B cell (primary cell): Measurements from ENCODE around the gene HIPK1. TPM values are rescaled to one million over a fixed set of nuclear protein-coding genes. Genes with fewer than 3 reads are reported as not detected.

Experiments
- ATAC-seq: fragments of 200-7000 bp; cut with Tn5 transposase; one replicate; pipeline ENCODE4 v1.10.0; 2021; ENCODE audit warnings: low read depth, mild to moderate bottlenecking, moderate number of reproducible peaks, moderate library complexity
- CTCF ChIA-PET: fragments of 350-600 bp; sonication (Branson Sonifier 250); formaldehyde crosslinking; loops from one replicate; lab custom pipeline; 2021; ENCODE audit warnings: antibody characterized with exemption, inconsistent platforms; lab: Charles Lee
- POLR2A ChIA-PET: fragments of 350-600 bp; sonication (Branson Sonifier 250); formaldehyde crosslinking; loops from one replicate; lab custom pipeline; 2021; ENCODE audit warnings: antibody characterized with exemption; lab: Charles Lee
- DNase-seq: peaks from one replicate; pipeline ENCODE4 v3.0.0; 2013
- H2AFZ ChIP-seq: 2 replicates; pipeline ENCODE4 v1.6.1; 2012; ENCODE audit warnings: mild to moderate bottlenecking, low read depth, low read length; ENCODE audit not compliant: insufficient read depth, poor library complexity, severe bottlenecking
- H3K27ac ChIP-seq, 2 donors: 1 replicate in 1 of 2; 2 replicates in 1 of 2; pipeline ENCODE4 v1.5.1; 2012 to 2013; ENCODE audit warnings: low read length in 2 of 2, mild to moderate bottlenecking in 2 of 2, moderate library complexity in 1 of 2
- H3K27me3 ChIP-seq, 4 experiments: fragments of 200-600 bp in 1 of 4; sonication (generic) in 1 of 4; replicated peaks in 1 of 4; 1 replicate in 2 of 4; 2 replicates in 2 of 4; pipeline versions ENCODE4 v1.6.1 to v1.7.0; 2013 to 2016; ENCODE audit warnings: low read length in 3 of 4, mild to moderate bottlenecking in 2 of 4, mixed read lengths in 1 of 4, moderate library complexity in 1 of 4; ENCODE audit not compliant: insufficient read depth in 4 of 4, control insufficient read depth in 3 of 4; ENCODE audit errors: control extremely low read depth in 1 of 4
- H3K36me3 ChIP-seq, 2 experiments: replicated peaks in 1 of 2; 1 replicate in 1 of 2; 2 replicates in 1 of 2; pipeline versions ENCODE4 v1.6.1 to v1.7.1; 2013; ENCODE audit warnings: low read length in 1 of 2; ENCODE audit not compliant: insufficient read depth in 2 of 2, control insufficient read depth in 1 of 2; ENCODE audit errors: control extremely low read depth in 1 of 2, extremely low read depth in 1 of 2
- H3K4me1 ChIP-seq, 2 donors: fragments of 200-600 bp in 1 of 2; sonication (generic) in 1 of 2; 1 replicate in 1 of 2; 2 replicates in 1 of 2; pipeline versions ENCODE4 v1.5.1 to v1.6.1; 2013 to 2017; ENCODE audit warnings: low read length in 2 of 2; ENCODE audit not compliant: control insufficient read depth in 2 of 2, insufficient read depth in 2 of 2
- H3K4me2 ChIP-seq: replicated peaks from 2 replicates; pipeline ENCODE3; 2012; ENCODE audit warnings: mild to moderate bottlenecking, low read depth, low read length; ENCODE audit not compliant: poor library complexity, severe bottlenecking
- H3K4me3 ChIP-seq, 5 experiments: fragments of 200-600 bp in 1 of 5; sonication (generic) in 1 of 5; 1 replicate in 3 of 5; 2 replicates in 2 of 5; pipeline versions ENCODE4 v1.5.1 to v1.7.0; 2011 to 2016; ENCODE audit warnings: low read length in 4 of 5, mild to moderate bottlenecking in 4 of 5, low read depth in 2 of 5, control low read depth in 1 of 5, moderate library complexity in 1 of 5; ENCODE audit not compliant: insufficient read depth in 1 of 5; ENCODE audit errors: control extremely low read depth in 1 of 5, extremely low read depth in 1 of 5
- H3K79me2 ChIP-seq: fragments of 200-600 bp; sonication (generic); one replicate; pipeline ENCODE4 v1.6.0; 2016; ENCODE audit warnings: low read length; ENCODE audit not compliant: control insufficient read depth, insufficient read depth
- H3K9ac ChIP-seq: fragments of 200-600 bp; sonication (generic); 2 replicates; pipeline ENCODE4 v1.6.1; 2017; ENCODE audit warnings: mild to moderate bottlenecking, low read length, moderate library complexity
- H3K9me3 ChIP-seq, 3 donors: one replicate each; pipeline versions ENCODE4 v1.6.1 to v1.7.1; 2013; ENCODE audit warnings: low read length in 2 of 3; ENCODE audit not compliant: control insufficient read depth in 2 of 3, insufficient read depth in 1 of 3; ENCODE audit errors: control extremely low read depth in 1 of 3
- H4K20me1 ChIP-seq: 2 replicates; pipeline ENCODE4 v1.6.0; 2012; ENCODE audit warnings: mild to moderate bottlenecking, low read length; ENCODE audit not compliant: insufficient read depth, control insufficient read depth, poor library complexity, severe bottlenecking
- H3K27ac Mint-ChIP-seq: one replicate; pipeline ENCODE4 v1.8.0; 2021; ENCODE audit warnings: mixed read lengths
- H3K27me3 Mint-ChIP-seq: one replicate; pipeline ENCODE4 v1.8.0; 2021; ENCODE audit warnings: mixed read lengths
- H3K4me1 Mint-ChIP-seq: one replicate; pipeline ENCODE4 v1.8.0; 2021; ENCODE audit warnings: mixed read lengths
- H3K4me3 Mint-ChIP-seq: one replicate; pipeline ENCODE4 v1.8.0; 2021; ENCODE audit warnings: mixed read lengths
- H3K9me3 Mint-ChIP-seq: one replicate; pipeline ENCODE4 v1.8.0; 2022; ENCODE audit warnings: mixed read lengths; ENCODE audit not compliant: insufficient read depth
- EZH2 ChIP-seq: IDR thresholded peaks from 2 replicates; pipeline ENCODE4 v1.6.1; 2012; ENCODE audit warnings: borderline replicate concordance, low read depth, mild to moderate bottlenecking, moderate library complexity, low read length; ENCODE audit not compliant: insufficient read depth, poor library complexity, severe bottlenecking
- WGBS: methylation state at CpG from one replicate; pipeline ENCODE4 v1.1.5; 2013; ENCODE audit warnings: missing lambda C conversion rate; ENCODE audit not compliant: insufficient coverage; 5-methylcytosine and 5-hydroxymethylcytosine counted together
- intact Hi-C: fragments of 100-400 bp; cut with micrococcal nuclease; formaldehyde crosslinking; loops from one replicate; pipeline ENCODE4 v1.10.0; 2022
- polyA plus RNA-seq: library from polyadenylated mRNA; depleted of rRNA; stranded (reverse); fragments of >200 nt; gene quantifications from 2 replicates; pipeline ENCODE4 v1.2.3, GENCODE V29; 2012
- total RNA-seq, 2 donors: library from RNA; stranded (reverse); fragments of 120-200 nt in 1 of 2; gene quantifications; 1 replicate in 1 of 2; 2 replicates in 1 of 2; pipeline versions ENCODE4 v1.2.3 to v1.2.4, GENCODE V29; 2013 to 2022
- TF ChIP-seq, protein P1 (sequence below): fragments of 200-600 bp; IDR thresholded peaks from one replicate; pipeline ENCODE4 v1.8.0; 2022; ENCODE audit warnings: antibody characterized with exemption, mild to moderate bottlenecking

HIPK1 gene
- total and polyA plus RNA-seq, 2 donors (not counting 1 experiment from before 2014, with no cell fraction given), result 13.6 to 48.0 TPM

DNA sequence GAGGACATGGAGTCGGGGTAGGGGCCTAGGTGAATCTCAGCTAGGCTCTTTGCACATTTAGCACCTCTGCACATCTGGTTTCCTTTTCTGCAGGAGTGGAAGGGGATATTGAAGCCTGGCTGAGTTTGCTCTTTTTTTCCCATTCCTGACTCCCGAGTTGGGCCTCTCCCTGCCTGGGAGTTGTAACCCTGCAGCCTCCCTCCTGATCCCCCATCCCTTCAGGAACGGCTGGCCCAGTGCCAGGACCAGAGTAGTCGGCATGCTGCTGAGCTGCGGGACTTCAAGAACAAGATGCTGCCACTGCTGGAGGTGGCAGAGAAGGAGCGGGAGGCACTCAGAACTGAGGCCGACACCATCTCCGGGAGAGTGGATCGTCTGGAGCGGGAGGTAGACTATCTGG lies 51.0 kb downstream of the HIPK1 start:
- Mint-ChIP-seq H3K4me1 (peaks cover 11% of the 10 kb centered on the region), H3K27ac (no peak overlapping the region), H3K27me3 (no peaks in the 10 kb centered on the region), H3K4me3 (no peak overlapping the region), H3K9me3 (no peaks in the 10 kb centered on the region)
- Histone ChIP-seq H3K79me2 (no peaks in the 10 kb centered on the region), H3K27ac (no peak overlapping the region), H3K4me1 (no peaks in the 10 kb centered on the region), H3K27me3 (no peaks in the 10 kb centered on the region), H2AFZ (no peak overlapping the region), H3K4me2 (no peak overlapping the region), H3K4me3 (no peak overlapping the region), H3K9ac (no peak overlapping the region), H4K20me1 (no peaks in the 10 kb centered on the region), H3K36me3 (no peaks in the 10 kb centered on the region), H3K9me3 (peaks cover 0 to 1% (median 0%) of the 10 kb centered on the region in 3 donors)
- 98% methylated on average over 9 of the region's 10 CpGs for WGBS
- TF ChIP-seq, protein P1, sequence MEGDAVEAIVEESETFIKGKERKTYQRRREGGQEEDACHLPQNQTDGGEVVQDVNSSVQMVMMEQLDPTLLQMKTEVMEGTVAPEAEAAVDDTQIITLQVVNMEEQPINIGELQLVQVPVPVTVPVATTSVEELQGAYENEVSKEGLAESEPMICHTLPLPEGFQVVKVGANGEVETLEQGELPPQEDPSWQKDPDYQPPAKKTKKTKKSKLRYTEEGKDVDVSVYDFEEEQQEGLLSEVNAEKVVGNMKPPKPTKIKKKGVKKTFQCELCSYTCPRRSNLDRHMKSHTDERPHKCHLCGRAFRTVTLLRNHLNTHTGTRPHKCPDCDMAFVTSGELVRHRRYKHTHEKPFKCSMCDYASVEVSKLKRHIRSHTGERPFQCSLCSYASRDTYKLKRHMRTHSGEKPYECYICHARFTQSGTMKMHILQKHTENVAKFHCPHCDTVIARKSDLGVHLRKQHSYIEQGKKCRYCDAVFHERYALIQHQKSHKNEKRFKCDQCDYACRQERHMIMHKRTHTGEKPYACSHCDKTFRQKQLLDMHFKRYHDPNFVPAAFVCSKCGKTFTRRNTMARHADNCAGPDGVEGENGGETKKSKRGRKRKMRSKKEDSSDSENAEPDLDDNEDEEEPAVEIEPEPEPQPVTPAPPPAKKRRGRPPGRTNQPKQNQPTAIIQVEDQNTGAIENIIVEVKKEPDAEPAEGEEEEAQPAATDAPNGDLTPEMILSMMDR, result no peak
- no peak for TF ChIP-seq EZH2
- ChIA-PET CTCF (interaction anchor here (1.7 to 4.2 kb wide), 2 partner anchors 146 to 302 kb away, joined by 5 to 37 read pairs; no protein-coding TSS in a partner anchor), POLR2A (no interaction called here)
- no peak for ATAC-seq
- intact Hi-C loops, result no loop called here
- DNase-seq, result no peak

DNA sequence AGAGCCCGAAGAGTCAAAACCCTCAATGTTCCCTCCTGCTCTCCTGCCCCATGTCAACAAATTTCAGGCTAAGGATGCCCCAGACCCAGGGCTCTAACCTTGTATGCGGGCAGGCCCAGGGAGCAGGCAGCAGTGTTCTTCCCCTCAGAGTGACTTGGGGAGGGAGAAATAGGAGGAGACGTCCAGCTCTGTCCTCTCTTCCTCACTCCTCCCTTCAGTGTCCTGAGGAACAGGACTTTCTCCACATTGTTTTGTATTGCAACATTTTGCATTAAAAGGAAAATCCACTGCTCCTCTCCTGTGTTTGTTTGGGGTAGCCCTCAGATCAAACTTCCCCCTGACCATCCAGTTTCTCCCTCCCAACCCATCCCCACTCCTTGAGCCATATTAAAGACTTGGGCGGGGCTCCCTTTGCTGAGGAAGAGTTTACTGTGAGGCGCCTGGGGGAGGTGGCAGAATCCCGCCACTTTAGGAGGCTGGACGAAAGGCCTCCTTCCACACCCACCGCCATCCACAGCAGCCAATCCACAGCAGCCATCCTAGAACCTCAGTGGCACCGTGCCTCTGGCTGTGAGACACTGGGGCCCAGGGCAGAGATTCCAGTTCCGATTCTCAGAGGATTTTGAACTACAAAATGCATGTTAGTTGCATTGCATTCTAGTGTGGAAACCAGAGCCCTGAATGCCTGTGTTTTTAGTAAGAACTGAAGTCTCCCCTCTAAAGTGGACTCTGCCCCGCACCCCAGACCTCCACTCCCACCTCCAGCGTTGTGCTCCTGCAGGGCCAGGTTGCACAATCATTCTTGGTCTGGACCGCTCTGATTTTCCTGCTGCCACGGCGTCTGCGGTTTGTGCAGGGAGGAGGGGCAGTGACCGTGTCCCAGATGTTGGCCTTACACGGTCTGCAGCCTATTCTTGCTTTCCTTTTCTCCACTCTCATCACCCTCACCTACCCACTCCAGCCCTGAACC lies 53.1 kb downstream of the HIPK1 start:
- TF ChIP-seq, protein P1, result no peak
- no peak for TF ChIP-seq EZH2
- Histone ChIP-seq H3K27me3 (no peaks in the 10 kb centered on the region), H3K4me3 (no peak overlapping the region), H3K27ac (no peak overlapping the region), H3K36me3 (no peaks in the 10 kb centered on the region), H3K4me2 (no peak overlapping the region), H3K9me3 (peaks cover 0 to 3% (median 0%) of the 10 kb centered on the region in 3 donors), H3K9ac (no peak overlapping the region), H4K20me1 (no peaks in the 10 kb centered on the region), H3K79me2 (no peaks in the 10 kb centered on the region), H3K4me1 (no peaks in the 10 kb centered on the region), H2AFZ (no peak overlapping the region)
- H3K9me3 Mint-ChIP-seq, result no peaks in the 10 kb centered on the region
- no peak overlapping the region for H3K4me3 Mint-ChIP-seq
- no peak overlapping the region for H3K27ac Mint-ChIP-seq
- intact Hi-C loops, result no loop called here
- no peak for DNase-seq
- ChIA-PET CTCF (no interaction called here), POLR2A (no interaction called here)
- H3K4me1 Mint-ChIP-seq, result peaks cover 8% of the 10 kb centered on the region
- 23% methylated on average over 8 of the region's 18 CpGs for WGBS
- no peak for ATAC-seq
- no peaks in the 10 kb centered on the region for H3K27me3 Mint-ChIP-seq
